ENCODE data around the gene SLC16A8. TPM values are rescaled to one million over a fixed set of nuclear protein-coding genes. Genes with fewer than 3 reads are reported as not detected.

Gene SLC16A8
- total RNA-seq, 2 experiments from 2014 or later = not detected

- Mint-ChIP-seq H3K27ac (no peak overlapping the region), H3K4me3 (no peak overlapping the region), H3K36me3 (ENCODE audit: low read depth) (peaks cover 8% of the 10 kb centered on the region), H3K4me1 (ENCODE audit: low read depth) (peaks cover 4% of the 10 kb centered on the region), H3K9me3 (no peaks in the 10 kb centered on the region), H3K27me3 (no peaks in the 10 kb centered on the region)
- H3K27ac ChIP-seq (ENCODE audit: low read depth in 1 of 2, low read length in 2 of 2) = no peak overlapping the region
- H3K4me1 ChIP-seq (ENCODE audit: insufficient read depth, low read length) = peaks cover 8% of the 10 kb centered on the region
- ATAC-seq (ENCODE audit: poor library complexity) = no peak
- H3K27me3 ChIP-seq (ENCODE audit: control insufficient read depth in 1 of 2, insufficient read depth in 2 of 2, low read length in 2 of 2) = no peaks in the 10 kb centered on the region
- ChIA-PET POLR2A (no interaction called here), CTCF (no interaction called here)
- intact Hi-C loops (cut with DNase I, micrococcal nuclease) = loop anchor here in 1 of 2 experiments (10.0 kb wide), 1 partner anchor 102 kb away; no protein-coding TSS in a partner anchor
- no peak for TF ChIP-seq CTCF (IDR thresholded peaks at IDR 0.05)
- no peak for DNase-seq
- H3K36me3 ChIP-seq (ENCODE audit: insufficient read depth, low read length) = peaks cover 16% of the 10 kb centered on the region
- peaks cover 0 to 10% of the 10 kb centered on the region in 2 experiments for H3K9me3 ChIP-seq (ENCODE audit: control insufficient read depth in 1 of 2, insufficient read depth in 1 of 2, low read length in 2 of 2)
- H3K4me3 ChIP-seq (ENCODE audit: low read length) = no peak overlapping the region
These were observed 28.4 kb upstream of the SLC16A8 start for GRCh38 chr22:38112381-38112780.

- no peak for DNase-seq
- CTCF ChIA-PET = no interaction called here
- Mint-ChIP-seq H3K4me1 (ENCODE audit: low read depth) (peaks cover 4% of the 10 kb centered on the region), H3K9me3 (no peaks in the 10 kb centered on the region), H3K4me3 (no peak overlapping the region), H3K27ac (no peak overlapping the region), H3K27me3 (no peaks in the 10 kb centered on the region), H3K36me3 (ENCODE audit: low read depth) (peaks cover 8% of the 10 kb centered on the region)
- no peak overlapping the region for H3K27ac ChIP-seq (ENCODE audit: low read depth in 1 of 2, low read length in 2 of 2)
- ATAC-seq (ENCODE audit: poor library complexity) = no peak
- peaks cover 8% of the 10 kb centered on the region for H3K4me1 ChIP-seq (ENCODE audit: insufficient read depth, low read length)
- H3K27me3 ChIP-seq (ENCODE audit: control insufficient read depth in 1 of 2, insufficient read depth in 2 of 2, low read length in 2 of 2) = no peaks in the 10 kb centered on the region
- peaks cover 16% of the 10 kb centered on the region for H3K36me3 ChIP-seq (ENCODE audit: insufficient read depth, low read length)
- POLR2A ChIA-PET = no interaction called here
- TF ChIP-seq CTCF (IDR thresholded peaks at IDR 0.05) = no peak
- peaks cover 0 to 10% of the 10 kb centered on the region in 2 experiments for H3K9me3 ChIP-seq (ENCODE audit: control insufficient read depth in 1 of 2, insufficient read depth in 1 of 2, low read length in 2 of 2)
- intact Hi-C loops (cut with DNase I, micrococcal nuclease) = loop anchor here in 1 of 2 experiments (10.0 kb wide), 1 partner anchor 103 kb away; no protein-coding TSS in a partner anchor
- no peak overlapping the region for H3K4me3 ChIP-seq (ENCODE audit: low read length)
These were observed 28.0 kb upstream of the SLC16A8 start for GRCh38 chr22:38111925-38112355.

- no peak overlapping the region for H3K27ac ChIP-seq (ENCODE audit: low read depth in 1 of 2, low read length in 2 of 2)
- TF ChIP-seq CTCF (IDR thresholded peaks at IDR 0.05) = no peak
- POLR2A ChIA-PET = no interaction called here
- no peaks in the 10 kb centered on the region for H3K27me3 ChIP-seq (ENCODE audit: control insufficient read depth in 1 of 2, insufficient read depth in 2 of 2, low read length in 2 of 2)
- CTCF ChIA-PET = no interaction called here
- Mint-ChIP-seq H3K36me3 (ENCODE audit: low read depth) (peaks cover 8% of the 10 kb centered on the region), H3K27me3 (no peaks in the 10 kb centered on the region), H3K4me1 (ENCODE audit: low read depth) (peaks cover 4% of the 10 kb centered on the region), H3K9me3 (no peaks in the 10 kb centered on the region), H3K27ac (no peak overlapping the region), H3K4me3 (no peak overlapping the region)
- peaks cover 0 to 10% of the 10 kb centered on the region in 2 experiments for H3K9me3 ChIP-seq (ENCODE audit: control insufficient read depth in 1 of 2, insufficient read depth in 1 of 2, low read length in 2 of 2)
- no peak overlapping the region for H3K4me3 ChIP-seq (ENCODE audit: low read length)
- H3K36me3 ChIP-seq (ENCODE audit: insufficient read depth, low read length) = peaks cover 16% of the 10 kb centered on the region
- no peak for DNase-seq
- no peak for ATAC-seq (ENCODE audit: poor library complexity)
- intact Hi-C loops (cut with DNase I, micrococcal nuclease) = loop anchor here in 1 of 2 experiments (10.0 kb wide), 1 partner anchor 104 kb away; no protein-coding TSS in a partner anchor
- H3K4me1 ChIP-seq (ENCODE audit: insufficient read depth, low read length) = peaks cover 8% of the 10 kb centered on the region
These were observed 27.2 kb upstream of the SLC16A8 start for GRCh38 chr22:38110863-38111852.
